ENCODE measurements around the gene TRAF3.

The TRAF3 gene

DNA sequence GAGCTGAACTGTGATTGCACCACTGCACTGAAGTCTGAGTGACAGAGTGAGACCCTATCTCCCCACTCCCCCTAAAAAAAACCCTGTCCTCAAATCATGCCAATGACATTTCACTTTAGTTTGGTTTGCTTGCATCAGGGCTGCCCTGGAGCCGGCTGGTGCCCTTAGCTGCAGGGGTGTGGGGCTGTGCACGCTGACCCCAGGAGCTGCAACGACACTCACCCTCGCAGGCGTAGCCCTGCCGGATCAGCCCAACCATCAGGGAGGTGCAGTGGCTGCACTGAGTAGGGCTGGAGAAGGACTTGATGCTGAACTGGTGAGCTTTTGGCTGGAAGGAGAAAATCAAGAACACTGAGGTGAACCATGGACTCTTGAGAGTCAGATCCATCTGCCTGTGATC, 175.0 kb downstream of the TRAF3 start:
- no peak for DNase-seq (ENCODE audit: low read depth in 1 of 2, low spot score in 1 of 2)

DNA sequence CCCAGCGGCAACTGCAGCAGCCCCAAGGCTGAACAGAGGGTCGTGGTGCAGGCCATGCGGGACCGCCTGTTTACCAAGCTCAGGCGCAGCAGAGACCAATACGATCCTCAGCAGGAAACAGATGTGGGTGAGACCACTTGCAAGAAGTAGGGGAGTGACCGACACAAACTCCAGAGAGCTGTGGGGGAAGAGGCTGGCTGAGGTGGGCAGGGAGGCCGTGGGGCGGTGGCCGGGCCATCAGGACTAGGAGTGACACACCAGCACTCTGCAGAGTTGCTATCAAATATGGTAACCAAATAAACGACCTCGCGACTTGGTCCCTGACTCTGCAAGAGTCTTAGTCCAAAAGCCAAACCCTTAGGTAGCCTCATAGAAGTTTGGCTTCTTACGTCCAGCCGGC, 175.9 kb downstream of the TRAF3 start:
- no peak for DNase-seq (ENCODE audit: low read depth in 1 of 2, low spot score in 1 of 2)

DNA sequence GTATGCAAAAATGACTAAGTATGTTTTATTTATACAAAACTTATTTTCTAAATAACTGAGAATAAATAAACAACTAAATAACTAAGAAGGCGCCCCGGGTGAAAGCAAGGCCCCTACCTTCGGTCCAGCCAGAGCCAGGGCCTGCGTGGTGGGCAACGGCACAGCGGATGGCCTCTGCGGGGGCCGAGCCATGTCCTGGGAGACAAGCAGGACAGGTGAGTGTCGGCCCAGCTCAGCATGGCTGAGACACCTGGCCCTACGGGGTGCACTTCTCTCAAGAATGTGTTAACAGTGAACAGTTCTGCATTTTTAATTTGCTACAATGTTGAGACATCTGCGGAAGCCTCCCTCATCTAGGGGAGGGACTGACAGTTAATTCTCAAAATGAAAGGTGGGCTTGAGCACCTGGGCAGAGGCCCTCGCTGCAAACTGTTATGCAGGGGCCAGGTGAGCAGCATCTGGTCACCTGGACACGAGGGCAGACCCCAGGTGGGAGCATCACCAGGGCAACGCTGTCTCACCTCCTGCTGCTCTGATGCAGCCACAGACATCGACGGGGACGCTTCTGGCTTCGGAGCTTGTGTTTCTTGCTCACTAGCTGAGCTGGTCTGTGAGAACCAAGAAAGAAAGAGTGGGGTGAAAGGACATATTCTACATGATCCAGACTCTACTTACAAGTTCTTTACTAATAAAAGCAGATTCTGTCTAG, 177.0 kb downstream of the TRAF3 start:
- no peak for DNase-seq (ENCODE audit: low read depth in 1 of 2, low spot score in 1 of 2)

DNA sequence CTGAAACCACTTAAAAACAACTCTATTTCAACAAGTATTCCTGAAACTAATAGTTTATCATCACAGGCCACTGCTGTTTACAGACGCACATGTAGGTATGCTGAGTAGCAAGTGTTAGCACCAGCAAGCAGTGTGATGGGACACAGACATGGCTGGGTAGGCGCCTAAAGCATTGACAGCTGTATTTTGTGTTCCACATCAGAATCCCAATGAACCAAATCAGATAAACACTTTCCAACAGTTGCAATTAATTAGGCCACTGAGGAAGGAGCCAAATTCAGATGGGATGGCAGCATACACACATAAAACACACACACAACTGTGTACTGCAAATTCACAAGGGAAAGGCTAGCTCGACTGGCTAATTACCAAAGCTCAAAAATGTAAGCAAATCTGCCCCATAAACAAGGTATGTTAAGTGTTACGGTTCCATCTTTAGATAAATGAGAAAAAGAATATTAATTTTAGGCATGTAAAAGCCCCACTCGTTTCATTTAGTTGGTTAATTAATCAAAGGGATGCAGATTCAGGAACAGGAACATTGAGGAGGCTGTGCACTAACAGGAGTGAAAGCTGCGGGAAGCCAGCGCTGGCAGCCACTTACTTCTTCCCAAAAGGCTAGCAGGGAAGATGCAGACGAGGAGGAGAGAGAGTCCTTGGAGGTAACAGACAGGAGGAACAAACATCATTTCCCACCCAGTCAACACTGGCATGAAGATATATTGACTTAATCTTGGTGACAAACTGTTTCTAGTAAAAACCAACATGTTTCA, 178.6 kb downstream of the TRAF3 start:
- no peak for DNase-seq (ENCODE audit: low read depth in 1 of 2, low spot score in 1 of 2)

DNA sequence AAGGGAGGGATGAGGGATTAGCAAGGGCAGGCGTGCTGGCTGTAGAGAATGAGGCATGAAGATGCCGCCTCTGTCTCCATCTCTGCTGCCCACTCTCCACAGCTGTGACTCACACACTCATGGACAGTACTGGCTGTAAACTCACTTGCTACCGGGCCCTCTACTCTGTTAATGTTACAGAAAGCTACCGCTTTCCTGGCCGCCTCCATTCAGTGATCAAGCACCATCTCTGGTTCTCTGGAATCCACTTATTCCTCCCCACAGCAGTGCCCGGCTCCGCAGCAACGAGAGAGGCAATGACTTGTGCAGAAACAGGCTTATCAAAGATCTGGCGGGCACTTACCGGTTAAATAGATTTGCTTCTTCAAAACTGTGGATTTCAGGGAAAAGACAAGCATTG, 180.0 kb downstream of the TRAF3 start:
- DNase-seq (ENCODE audit: low read depth in 1 of 2, low spot score in 1 of 2): no peak

DNA sequence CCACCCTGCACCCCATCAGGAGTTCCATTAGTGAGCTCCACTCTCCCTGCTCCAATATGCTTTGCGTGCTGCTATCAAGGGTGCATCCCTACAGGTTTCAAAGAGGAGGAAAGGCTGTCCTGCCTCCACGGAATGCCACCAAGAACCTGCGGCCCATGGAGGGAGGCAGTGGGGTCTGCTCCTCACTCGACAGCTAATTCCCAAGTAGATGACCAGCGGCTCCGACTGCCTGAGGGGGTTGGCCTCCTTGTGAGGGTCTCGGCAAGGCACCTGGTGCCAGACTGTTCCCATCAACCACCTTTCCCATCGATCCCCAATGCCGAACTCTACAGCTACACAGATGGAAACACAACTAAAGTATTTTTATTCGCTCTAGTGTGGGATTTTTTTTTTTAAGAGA, 181.2 kb downstream of the TRAF3 start:
- DNase-seq (ENCODE audit: low read depth in 1 of 2, low spot score in 1 of 2): no peak

All from activated CD4-positive, alpha-beta T cell treated with anti-CD3 and anti-CD28 coated beads, Interleukin-2, amount 50 U/mL, for 24 hours (primary cell).